Stimulated activated naive CD8-positive, alpha-beta T cell treated with anti-CD3 and anti-CD28 coated beads, Interleukin-15, amount 100 ng/mL, for 72 hours (primary cell): ENCODE results near the gene ESRRG.
"Not testable (repeated sequence)": the region's sequence is repeated elsewhere in the genome, so short reads cannot be mapped to it uniquely, and the experiment has no call there.

Source experiments
- ATAC-seq: fragments of 150-1000 bp; cut with Tn5 transposase; 2 replicates; pipeline ENCODE4 v1.10.0; 2021; ENCODE audit warnings: mild to moderate bottlenecking, moderate library complexity
- DNase-seq, 2 donors: peaks; one replicate each; pipeline ENCODE4 v3.0.0; 2021 to 2022
- H3K27ac Mint-ChIP-seq, 2 donors: one replicate each; pipeline ENCODE4 v1.8.0; 2022; ENCODE audit warnings: mild to moderate bottlenecking in 2 of 2, mixed read lengths in 2 of 2, moderate library complexity in 2 of 2
- H3K27me3 Mint-ChIP-seq: one replicate; pipeline ENCODE4 v1.8.0; 2022; ENCODE audit warnings: mixed read lengths
- H3K4me1 Mint-ChIP-seq: one replicate; pipeline ENCODE4 v1.8.0; 2022; ENCODE audit warnings: mild to moderate bottlenecking, mixed read lengths
- H3K4me3 Mint-ChIP-seq, 2 donors: one replicate each; pipeline ENCODE4 v1.8.0; 2022; ENCODE audit warnings: mild to moderate bottlenecking in 2 of 2, mixed read lengths in 2 of 2, moderate library complexity in 1 of 2
- H3K9me3 Mint-ChIP-seq, 2 donors: one replicate each; pipeline ENCODE4 v1.8.0; 2022; ENCODE audit warnings: mixed read lengths in 2 of 2

Gene ESRRG

GRCh38 chr1:216531263-216532239, 191.7 kb downstream of the ESRRG start:
- Mint-ChIP-seq H3K4me1 (no peaks in the 10 kb centered on the region), H3K9me3 (peaks cover 0 to 16% of the 10 kb centered on the region in 2 donors), H3K27ac (no peak overlapping the region), H3K27me3 (no peaks in the 10 kb centered on the region), H3K4me3 (peak overlapping the region in 1 of 2 donors; percentile 4)
- DNase-seq (no peak), ATAC-seq (no peak)

GRCh38 chr1:216529851-216530250, 193.4 kb downstream of the ESRRG start:
- H3K27me3 Mint-ChIP-seq, H3K27ac Mint-ChIP-seq, H3K4me1 Mint-ChIP-seq, DNase-seq, ATAC-seq, H3K4me3 Mint-ChIP-seq: not testable (repeated sequence)
- peaks cover 0 to 10% of the 10 kb centered on the region in 2 donors for H3K9me3 Mint-ChIP-seq

- no peak for DNase-seq
- no peak overlapping the region for H3K27ac Mint-ChIP-seq
- H3K27me3 Mint-ChIP-seq = no peaks in the 10 kb centered on the region
- peaks cover 0 to 10% of the 10 kb centered on the region in 2 donors for H3K9me3 Mint-ChIP-seq
- no peak overlapping the region for H3K4me3 Mint-ChIP-seq
- ATAC-seq = no peak
- H3K4me1 Mint-ChIP-seq = no peaks in the 10 kb centered on the region
Observed at GRCh38 chr1:216528816-216529215, 194.4 kb downstream of the ESRRG start.

DNA sequence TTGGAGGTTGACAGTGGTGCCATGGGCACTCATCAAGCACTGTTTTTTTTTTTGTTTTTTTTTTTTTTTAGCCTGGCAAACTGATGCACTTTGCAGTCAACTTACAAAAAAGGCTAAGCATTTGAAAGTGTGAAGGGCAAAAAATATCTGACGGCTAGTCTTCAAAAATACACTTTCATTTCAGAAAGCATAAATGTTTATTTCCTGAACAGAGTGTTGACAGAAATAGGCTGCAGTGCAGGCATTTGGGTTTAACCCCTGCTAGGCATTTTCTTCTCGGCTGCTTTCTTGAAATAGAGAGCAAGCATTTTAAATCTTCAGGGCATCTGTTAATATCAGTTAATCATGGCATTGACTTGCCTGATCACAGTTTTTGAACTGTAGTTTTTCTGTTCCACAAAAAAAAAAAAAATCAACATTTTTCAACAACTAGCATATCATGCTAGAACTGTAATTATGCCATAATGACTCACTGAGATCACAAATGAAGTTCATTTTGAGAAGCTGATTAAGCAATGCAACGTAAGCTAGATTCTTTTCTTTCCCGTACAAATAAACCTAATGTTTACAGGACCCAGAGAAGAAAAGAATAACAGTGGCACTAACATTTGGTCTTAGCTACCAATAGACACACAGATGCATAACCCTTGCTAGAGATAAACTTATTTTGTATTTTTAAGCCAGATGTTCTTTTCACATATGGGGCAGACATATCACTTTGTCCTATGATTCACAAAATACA, 199.6 kb downstream of the ESRRG start:
- peaks cover 0 to 10% of the 10 kb centered on the region in 2 donors for H3K9me3 Mint-ChIP-seq
- no peak overlapping the region for H3K4me3 Mint-ChIP-seq
- no peaks in the 10 kb centered on the region for H3K27me3 Mint-ChIP-seq
- H3K27ac Mint-ChIP-seq = no peak overlapping the region
- no peak for ATAC-seq
- H3K4me1 Mint-ChIP-seq = no peaks in the 10 kb centered on the region
- DNase-seq = no peak

DNA sequence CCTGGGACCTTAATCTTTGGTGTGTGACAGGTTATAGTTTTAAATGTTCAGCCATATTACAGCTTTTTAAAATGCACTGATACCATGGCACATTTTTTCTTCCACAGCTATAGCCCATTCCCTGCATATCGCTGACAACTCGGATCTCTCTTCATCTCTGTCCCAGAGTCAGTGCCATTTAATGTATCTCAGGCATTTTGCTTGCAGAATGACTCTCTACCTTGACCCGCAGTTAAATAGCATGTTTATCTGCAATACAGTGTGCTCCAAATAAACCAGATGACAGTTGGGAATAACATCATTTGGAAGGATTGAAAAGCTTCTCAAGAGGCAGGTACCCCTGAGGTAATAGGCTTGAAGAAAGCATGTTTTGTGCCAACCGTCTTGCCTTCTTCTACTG, 200.2 kb downstream of the ESRRG start:
- ATAC-seq = no peak
- no peak for DNase-seq
- Mint-ChIP-seq H3K27ac (no peak overlapping the region), H3K4me1 (no peaks in the 10 kb centered on the region), H3K9me3 (peaks cover 0 to 10% of the 10 kb centered on the region in 2 donors), H3K4me3 (no peak overlapping the region), H3K27me3 (no peaks in the 10 kb centered on the region)

DNA sequence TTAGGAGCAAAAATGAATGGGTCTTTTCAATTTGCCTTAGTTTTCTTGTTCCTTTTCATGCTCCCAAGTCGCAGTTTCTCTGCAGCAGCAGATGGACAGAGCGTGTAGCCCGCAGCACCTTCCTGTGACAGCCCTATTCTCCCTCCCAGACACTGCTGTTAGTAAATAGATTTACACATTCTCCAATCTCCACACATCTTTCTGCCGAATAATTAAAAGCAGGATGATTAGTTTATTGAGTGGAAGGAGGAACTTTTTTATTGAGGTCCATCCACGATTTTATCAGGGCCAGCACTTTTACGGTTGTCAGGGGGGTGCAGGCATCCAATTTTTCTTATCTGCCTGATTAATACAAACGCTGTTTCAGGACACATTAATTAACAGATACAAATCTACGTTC, 201.8 kb downstream of the ESRRG start:
- H3K9me3 Mint-ChIP-seq = peaks cover 0 to 4% of the 10 kb centered on the region in 2 donors
- ATAC-seq (no peak), DNase-seq (no peak)
- H3K27ac Mint-ChIP-seq = no peak overlapping the region
- no peak overlapping the region for H3K4me3 Mint-ChIP-seq
- H3K27me3 Mint-ChIP-seq = no peaks in the 10 kb centered on the region
- no peaks in the 10 kb centered on the region for H3K4me1 Mint-ChIP-seq

DNA sequence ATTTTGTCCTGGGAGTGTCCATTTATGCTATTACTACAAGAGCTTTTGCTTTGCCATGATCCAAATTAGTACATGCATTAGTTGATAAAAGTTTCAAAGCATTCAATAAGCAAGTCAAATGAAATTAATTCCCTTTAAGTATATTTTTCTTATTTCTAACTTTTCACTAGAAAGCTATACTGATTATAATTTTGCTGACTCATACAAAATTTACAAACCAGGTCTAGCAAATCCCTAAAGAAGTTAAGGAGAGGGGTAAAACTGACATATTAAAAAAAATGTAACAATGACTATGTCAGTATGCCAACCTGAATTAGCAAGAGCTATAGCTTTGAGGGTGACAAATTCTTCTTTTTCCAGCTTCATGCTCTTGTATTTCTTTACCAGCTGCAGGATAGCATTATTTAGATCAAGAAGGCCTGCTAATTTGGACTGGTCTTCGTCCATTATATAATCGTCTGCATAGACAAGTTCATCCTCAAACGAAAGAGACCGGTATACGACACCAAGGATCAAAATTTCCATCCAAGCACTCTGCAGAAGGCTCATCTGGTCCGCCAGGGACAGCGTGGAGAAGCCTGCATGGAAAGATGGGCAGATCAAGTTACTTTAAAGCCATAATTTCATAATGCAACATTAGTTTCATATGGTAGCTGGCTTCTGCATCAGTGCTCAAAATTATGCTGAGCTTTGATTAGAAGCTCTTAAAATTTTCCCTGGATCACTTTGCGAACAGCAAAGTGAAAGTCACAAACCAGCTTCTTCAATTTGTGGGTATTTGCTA, 204.2 kb downstream of the ESRRG start:
- no peak overlapping the region for H3K27ac Mint-ChIP-seq
- DNase-seq (no peak), ATAC-seq (no peak)
- no peak overlapping the region for H3K4me3 Mint-ChIP-seq
- H3K9me3 Mint-ChIP-seq = no peaks in the 10 kb centered on the region
- no peaks in the 10 kb centered on the region for H3K4me1 Mint-ChIP-seq
- H3K27me3 Mint-ChIP-seq = no peaks in the 10 kb centered on the region

DNA sequence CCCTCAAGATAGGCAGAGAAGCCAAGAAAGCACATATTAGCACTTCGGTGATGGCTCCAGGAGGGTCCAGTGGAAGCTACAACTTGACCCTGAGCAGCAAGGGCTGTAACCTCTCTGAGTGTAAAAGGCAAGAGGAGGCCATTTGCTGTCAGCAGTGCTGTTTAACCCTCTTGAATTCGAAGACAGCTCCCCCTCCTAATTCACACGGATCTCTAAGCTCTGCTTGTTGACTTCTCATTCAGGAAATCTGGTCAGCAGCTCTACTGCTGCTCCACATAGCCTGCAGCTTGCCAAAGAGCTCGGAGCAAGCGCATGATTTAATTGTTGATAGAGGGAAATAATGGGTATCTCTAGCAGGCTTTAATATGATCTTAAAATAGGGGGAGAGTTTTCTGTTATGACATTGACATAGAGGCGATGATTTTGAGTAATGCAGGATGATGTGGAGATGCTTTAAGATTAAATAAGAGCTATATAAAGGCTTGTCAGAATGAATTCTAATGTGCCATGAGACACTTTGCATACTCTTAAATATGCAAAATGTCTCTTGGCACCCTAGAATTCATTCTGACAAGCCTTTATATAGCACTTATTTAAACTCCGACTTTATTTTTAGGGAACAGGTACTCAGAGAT, 220.6 kb downstream of the ESRRG start:
- no peak for ATAC-seq
- Mint-ChIP-seq H3K4me1 (no peaks in the 10 kb centered on the region), H3K27me3 (no peaks in the 10 kb centered on the region), H3K4me3 (no peak overlapping the region), H3K27ac (no peak overlapping the region), H3K9me3 (peaks cover 0 to 7% of the 10 kb centered on the region in 2 donors)
- DNase-seq = no peak

- Mint-ChIP-seq H3K4me1 (no peaks in the 10 kb centered on the region), H3K9me3 (peaks cover 0 to 7% of the 10 kb centered on the region in 2 donors), H3K27ac (no peak overlapping the region), H3K27me3 (no peaks in the 10 kb centered on the region), H3K4me3 (no peak overlapping the region)
- ATAC-seq (no peak), DNase-seq (no peak)
Observed at GRCh38 chr1:216500273-216500967, 222.8 kb downstream of the ESRRG start.

- peaks cover 0 to 7% of the 10 kb centered on the region in 2 donors for H3K9me3 Mint-ChIP-seq
- ATAC-seq (no peak), DNase-seq (no peak)
- no peaks in the 10 kb centered on the region for H3K4me1 Mint-ChIP-seq
- H3K4me3 Mint-ChIP-seq = no peak overlapping the region
- no peaks in the 10 kb centered on the region for H3K27me3 Mint-ChIP-seq
- no peak overlapping the region for H3K27ac Mint-ChIP-seq
Observed at GRCh38 chr1:216499581-216500272, 223.5 kb downstream of the ESRRG start.

- Mint-ChIP-seq H3K9me3 (peaks cover 0 to 7% of the 10 kb centered on the region in 2 donors), H3K4me1 (no peaks in the 10 kb centered on the region), H3K4me3 (no peak overlapping the region), H3K27me3 (no peaks in the 10 kb centered on the region), H3K27ac (no peak overlapping the region)
- ATAC-seq = no peak
- no peak for DNase-seq
Observed at GRCh38 chr1:216498277-216498676, 225.0 kb downstream of the ESRRG start.

- no peak for ATAC-seq
- H3K4me3 Mint-ChIP-seq = no peak overlapping the region
- H3K9me3 Mint-ChIP-seq = peaks cover 9 to 36% of the 10 kb centered on the region in 2 donors
- no peak overlapping the region for H3K27ac Mint-ChIP-seq
- H3K27me3 Mint-ChIP-seq = no peaks in the 10 kb centered on the region
- no peaks in the 10 kb centered on the region for H3K4me1 Mint-ChIP-seq
- DNase-seq = no peak
Observed at GRCh38 chr1:216485042-216485441, 238.2 kb downstream of the ESRRG start.

GRCh38 chr1:216483672-216484401, 239.4 kb downstream of the ESRRG start:
- DNase-seq (no peak), ATAC-seq (no peak)
- H3K27me3 Mint-ChIP-seq = no peaks in the 10 kb centered on the region
- H3K27ac Mint-ChIP-seq = no peak overlapping the region
- peaks cover 9 to 37% of the 10 kb centered on the region in 2 donors for H3K9me3 Mint-ChIP-seq
- H3K4me1 Mint-ChIP-seq = no peaks in the 10 kb centered on the region
- H3K4me3 Mint-ChIP-seq = no peak overlapping the region
